ENCODE measurements around the gene TGM5. TPM values are rescaled to one million over a fixed set of nuclear protein-coding genes. Genes with fewer than 3 reads are reported as not detected.
"Not testable (repeated sequence)": the region's sequence is repeated elsewhere in the genome, so short reads cannot be mapped to it uniquely, and the experiment has no call there.

The TGM5 gene
- total and polyA plus RNA-seq, 7 experiments from 2014 or later = 0.27 TPM; not detected in 6

DNA sequence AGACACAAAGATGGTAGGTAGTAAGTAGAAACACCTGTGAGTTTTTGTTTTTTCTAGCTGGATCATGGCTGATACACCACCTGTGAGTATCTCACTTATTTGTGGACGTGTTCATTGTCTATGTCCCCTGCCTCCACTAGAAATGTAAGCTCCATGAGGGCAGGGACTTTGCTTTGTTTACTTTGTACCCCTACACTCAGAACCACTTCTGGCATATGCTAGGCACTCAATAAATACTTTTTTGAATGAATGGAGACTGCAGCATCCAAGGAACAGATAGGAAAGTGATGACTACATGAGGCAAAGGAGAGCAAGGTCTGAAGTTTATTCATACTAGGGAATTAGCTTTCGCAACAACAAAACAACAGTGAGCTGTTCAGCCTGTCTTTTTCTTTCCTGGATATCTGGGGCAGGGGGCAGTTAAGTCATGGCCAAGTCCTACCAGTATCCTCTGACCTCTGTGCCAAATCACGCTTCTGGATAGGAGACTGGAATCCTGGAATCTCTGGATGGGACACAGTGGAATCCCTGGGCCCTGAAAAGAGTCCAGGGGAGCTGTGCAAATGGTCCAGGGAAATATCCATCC, 34.3 kb downstream of the TGM5 start:
- no peaks in the 10 kb centered on the region for H3K36me3 Mint-ChIP-seq
- H3K4me3 Mint-ChIP-seq = no peak overlapping the region
- no peak for ATAC-seq
- Histone ChIP-seq H3K9me3 (ENCODE audit: control insufficient read depth in 2 of 3, low read length in 3 of 3) (no peaks in the 10 kb centered on the region), H3K27ac (ENCODE audit: low read depth, low read length) (no peak overlapping the region), H3K4me3 (ENCODE audit: low read length) (no peak overlapping the region), H3K36me3 (ENCODE audit: control insufficient read depth in 2 of 3, insufficient read depth in 3 of 3, low read length in 3 of 3) (no peaks in the 10 kb centered on the region), H3K27me3 (ENCODE audit: control insufficient read depth in 2 of 2, insufficient read depth in 2 of 2, low read length in 2 of 2) (no peaks in the 10 kb centered on the region), H3K4me1 (ENCODE audit: control insufficient read depth in 2 of 2, insufficient read depth in 2 of 2, low read length in 2 of 2) (no peaks in the 10 kb centered on the region)
- H3K4me1 Mint-ChIP-seq = peaks cover 0 to 5% (median 0%) of the 10 kb centered on the region in 7 donors
- ChIA-PET POLR2A (no interaction called here), CTCF (interaction anchor here (1.5 kb wide), 1 partner anchor 11 kb away, joined by 4 read pairs; no protein-coding TSS in a partner anchor)
- no peak overlapping the region for H3K27ac Mint-ChIP-seq
- DNase-seq = no peak
- intact Hi-C loops (cut with micrococcal nuclease) = no loop called here
- H3K9me3 Mint-ChIP-seq = no peaks in the 10 kb centered on the region
- H3K27me3 Mint-ChIP-seq = peaks cover 0 to 12% (median 7%) of the 10 kb centered on the region in 5 donors

- DNase-seq = no peak
- Mint-ChIP-seq H3K4me3 (no peak overlapping the region), H3K27me3 (peaks cover 5 to 16% (median 9%) of the 10 kb centered on the region in 5 donors), H3K27ac (no peak overlapping the region), H3K36me3 (no peaks in the 10 kb centered on the region), H3K4me1 (peaks cover 0 to 9% (median 4%) of the 10 kb centered on the region in 7 donors), H3K9me3 (peaks cover 0 to 1% (median 0%) of the 10 kb centered on the region in 11 donors)
- Histone ChIP-seq H3K9me3 (ENCODE audit: control insufficient read depth in 2 of 3, low read length in 3 of 3) (no peaks in the 10 kb centered on the region), H3K27ac (ENCODE audit: low read depth, low read length) (no peak overlapping the region), H3K4me3 (ENCODE audit: low read length) (no peak overlapping the region), H3K4me1 (ENCODE audit: control insufficient read depth in 2 of 2, insufficient read depth in 2 of 2, low read length in 2 of 2) (no peaks in the 10 kb centered on the region), H3K36me3 (ENCODE audit: control insufficient read depth in 2 of 3, insufficient read depth in 3 of 3, low read length in 3 of 3) (no peaks in the 10 kb centered on the region), H3K27me3 (ENCODE audit: control insufficient read depth in 2 of 2, insufficient read depth in 2 of 2, low read length in 2 of 2) (no peaks in the 10 kb centered on the region)
- POLR2A ChIA-PET = no interaction called here
- intact Hi-C loops (cut with micrococcal nuclease) = no loop called here
- no peak for ATAC-seq
- CTCF ChIA-PET = interaction anchor here (1.5 to 3.6 kb wide), 2 partner anchors 13 to 55 kb away, joined by 4 to 17 read pairs; no protein-coding TSS in a partner anchor
Measured at GRCh38 chr15:43230640-43231115, 36.0 kb downstream of the TGM5 start.

- Histone ChIP-seq H3K27me3 (ENCODE audit: control insufficient read depth in 2 of 2, insufficient read depth in 2 of 2, low read length in 2 of 2) (no peaks in the 10 kb centered on the region), H3K9me3 (ENCODE audit: control insufficient read depth in 2 of 3, low read length in 3 of 3) (no peaks in the 10 kb centered on the region), H3K36me3 (ENCODE audit: control insufficient read depth in 2 of 3, insufficient read depth in 3 of 3, low read length in 3 of 3) (no peaks in the 10 kb centered on the region), H3K4me1 (ENCODE audit: control insufficient read depth in 2 of 2, insufficient read depth in 2 of 2, low read length in 2 of 2) (no peaks in the 10 kb centered on the region), H3K27ac (ENCODE audit: low read depth, low read length) (no peak overlapping the region), H3K4me3 (ENCODE audit: low read length) (no peak overlapping the region)
- no peak for DNase-seq
- no peak for ATAC-seq
- Mint-ChIP-seq H3K27me3 (peaks cover 7 to 17% (median 11%) of the 10 kb centered on the region in 5 donors), H3K4me3 (no peak overlapping the region), H3K36me3 (no peaks in the 10 kb centered on the region), H3K4me1 (peaks cover 1 to 11% (median 8%) of the 10 kb centered on the region in 7 donors), H3K27ac (no peak overlapping the region), H3K9me3 (peaks cover 0 to 1% (median 0%) of the 10 kb centered on the region in 11 donors)
- POLR2A ChIA-PET = no interaction called here
- CTCF ChIA-PET = interaction anchor here (1.1 to 3.6 kb wide), 2 partner anchors 13 to 55 kb away, joined by 3 to 17 read pairs; no protein-coding TSS in a partner anchor
- intact Hi-C loops (cut with micrococcal nuclease) = loop anchor here in 1 of 2 donors (10.0 kb wide), 1 partner anchor 285 kb away; the partner anchor contains the start of gene MAP1A
Measured at GRCh38 chr15:43229977-43230376, 36.8 kb downstream of the TGM5 start.

DNA sequence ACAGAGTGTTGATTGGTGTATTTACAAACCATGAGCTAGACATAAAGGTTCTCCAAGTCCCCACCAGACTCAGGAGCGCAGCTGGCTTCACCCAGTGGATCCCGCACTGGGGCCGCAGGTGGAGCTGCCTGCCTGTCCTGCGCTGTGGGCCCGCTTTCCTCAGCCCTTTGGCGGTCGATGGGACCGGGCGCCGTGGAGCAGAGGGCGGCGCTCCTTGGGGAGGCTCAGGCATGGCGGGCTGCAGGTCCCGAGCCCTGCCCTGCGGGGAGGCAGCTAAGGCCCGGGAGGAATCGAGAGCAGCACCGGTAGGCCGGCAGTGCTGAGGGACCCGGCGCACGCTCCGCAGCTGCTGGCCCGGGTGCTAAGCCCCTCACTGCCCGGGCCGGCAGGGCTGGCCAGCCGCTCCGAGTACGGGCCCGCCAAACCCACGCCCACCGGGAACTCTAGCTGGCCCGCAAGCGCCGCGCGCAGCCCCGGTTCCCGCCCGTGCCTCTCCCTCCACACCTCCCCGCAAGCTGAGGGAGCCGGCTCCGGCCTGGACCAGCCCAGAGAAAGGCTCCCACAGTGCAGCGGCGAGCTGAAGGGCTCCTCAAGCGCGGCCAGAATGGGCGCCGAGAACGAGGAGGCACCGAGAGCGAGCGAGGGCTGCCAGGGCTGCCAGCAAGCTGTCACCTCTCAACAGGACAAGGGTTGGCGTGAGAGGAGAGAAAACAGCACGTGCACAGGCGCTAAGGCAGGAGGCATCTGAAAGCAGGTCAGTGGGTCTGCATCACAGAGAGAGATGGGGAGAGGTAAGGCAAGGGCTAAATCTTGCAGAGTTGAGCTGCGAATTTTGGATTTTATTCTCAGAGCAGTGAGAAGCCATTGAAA, 40.1 kb downstream of the TGM5 start:
- DNase-seq (no peak), ATAC-seq (no peak)
- H3K4me1 ChIP-seq (ENCODE audit: control insufficient read depth in 2 of 2, insufficient read depth in 2 of 2, low read length in 2 of 2) = no peaks in the 10 kb centered on the region
- ChIA-PET CTCF (interaction anchor here (1.1 to 3.5 kb wide), 5 partner anchors 11 to 59 kb away, joined by 3 to 49 read pairs (median 4); no protein-coding TSS in a partner anchor), POLR2A (no interaction called here)
- Mint-ChIP-seq H3K36me3 (no peaks in the 10 kb centered on the region), H3K9me3 (peaks cover 0 to 1% (median 0%) of the 10 kb centered on the region in 11 donors), H3K27ac (no peak overlapping the region), H3K4me3 (no peak overlapping the region), H3K4me1 (peaks cover 1 to 9% (median 7%) of the 10 kb centered on the region in 7 donors), H3K27me3 (peaks cover 4 to 16% (median 7%) of the 10 kb centered on the region in 5 donors)
- H3K27me3 ChIP-seq (ENCODE audit: control insufficient read depth in 2 of 2, insufficient read depth in 2 of 2, low read length in 2 of 2) = no peaks in the 10 kb centered on the region
- no peak overlapping the region for H3K27ac ChIP-seq (ENCODE audit: low read depth, low read length)
- H3K36me3 ChIP-seq (ENCODE audit: control insufficient read depth in 2 of 3, insufficient read depth in 3 of 3, low read length in 3 of 3) = no peaks in the 10 kb centered on the region
- no peak overlapping the region for H3K4me3 ChIP-seq (ENCODE audit: low read length)
- intact Hi-C loops (cut with micrococcal nuclease) = loop anchor here in 1 of 2 donors (10.0 kb wide), 1 partner anchor 288 kb away; the partner anchor contains the start of gene MAP1A
- no peaks in the 10 kb centered on the region for H3K9me3 ChIP-seq (ENCODE audit: control insufficient read depth in 2 of 3, low read length in 3 of 3)

- not testable (repeated sequence) for ATAC-seq; H3K4me1 Mint-ChIP-seq; H3K4me3 ChIP-seq (ENCODE audit: low read length); H3K27ac Mint-ChIP-seq; H3K9me3 ChIP-seq (ENCODE audit: control insufficient read depth in 2 of 3, low read length in 3 of 3); H3K27me3 ChIP-seq (ENCODE audit: control insufficient read depth in 2 of 2, insufficient read depth in 2 of 2, low read length in 2 of 2); H3K4me1 ChIP-seq (ENCODE audit: control insufficient read depth in 2 of 2, insufficient read depth in 2 of 2, low read length in 2 of 2); H3K27ac ChIP-seq (ENCODE audit: low read depth, low read length); DNase-seq; H3K36me3 Mint-ChIP-seq; H3K9me3 Mint-ChIP-seq; H3K36me3 ChIP-seq (ENCODE audit: control insufficient read depth in 2 of 3, insufficient read depth in 3 of 3, low read length in 3 of 3)
- H3K27me3 Mint-ChIP-seq = peaks cover 4 to 23% (median 11%) of the 10 kb centered on the region in 5 donors
- intact Hi-C loops (cut with micrococcal nuclease) = loop anchor here (1.0 to 10.0 kb wide), 4 partner anchors 39 to 289 kb away; partner anchors contain the start of gene MAP1A (in 1 of the 2)
- peak overlapping the region in 4 of 10 donors; percentile 1 to 62 (median 28) for H3K4me3 Mint-ChIP-seq
- ChIA-PET CTCF (interaction anchor here (0.6 to 3.5 kb wide), 8 partner anchors 9 to 1353 kb away, joined by 3 to 49 read pairs (median 4); no protein-coding TSS in a partner anchor), POLR2A (interaction anchor here (0.7 kb wide), 1 partner anchor 28 kb away, joined by 3 read pairs; no protein-coding TSS in a partner anchor)
Measured at GRCh38 chr15:43225950-43226255, 40.8 kb downstream of the TGM5 start.

DNA sequence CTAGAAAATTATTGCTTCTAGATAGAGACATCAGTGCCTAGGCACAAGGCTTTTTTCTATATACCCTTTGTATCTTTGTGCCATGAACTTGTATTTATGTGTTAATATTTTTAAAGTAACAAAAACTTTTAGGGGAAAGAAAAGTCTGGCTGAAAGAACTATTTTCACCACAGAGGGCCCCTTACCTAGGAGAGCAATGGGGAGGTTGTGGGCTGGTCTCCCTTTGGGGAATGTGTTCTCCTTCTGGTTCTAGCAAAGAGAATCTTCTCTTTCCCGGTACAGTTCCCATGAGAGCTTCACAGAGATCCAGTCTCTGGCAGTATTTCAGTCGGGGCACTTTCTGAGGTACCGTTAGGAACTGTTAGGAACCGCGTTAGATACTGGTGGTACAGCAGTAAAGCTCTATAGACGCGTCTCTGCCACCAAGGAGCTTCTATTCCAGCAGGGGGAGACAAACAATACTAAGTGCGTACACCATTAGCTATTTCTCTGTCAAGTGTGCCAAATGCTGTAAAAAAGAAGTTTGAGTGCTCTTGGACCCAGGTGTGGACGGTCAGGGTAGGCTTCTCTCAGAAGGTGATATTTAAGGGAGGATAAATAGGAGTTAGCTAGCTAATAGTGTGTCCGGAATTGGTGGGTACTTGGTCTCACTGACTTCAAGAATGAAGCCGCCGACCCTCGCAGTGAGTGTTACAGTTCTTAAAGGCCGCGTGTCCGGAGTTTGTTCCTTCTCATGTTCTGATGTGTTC, 41.4 kb downstream of the TGM5 start:
- intact Hi-C loops (cut with micrococcal nuclease) = loop anchor here (1.0 to 10.0 kb wide), 4 partner anchors 38 to 289 kb away; partner anchors contain the start of gene MAP1A (in 1 of the 2)
- H3K4me3 Mint-ChIP-seq = peak overlapping the region in 4 of 10 donors; percentile 1 to 62 (median 28)
- Histone ChIP-seq H3K4me1 (ENCODE audit: control insufficient read depth in 2 of 2, insufficient read depth in 2 of 2, low read length in 2 of 2) (no peaks in the 10 kb centered on the region), H3K9me3 (ENCODE audit: control insufficient read depth in 2 of 3, low read length in 3 of 3) (no peaks in the 10 kb centered on the region), H3K4me3 (ENCODE audit: low read length) (no peak overlapping the region), H3K36me3 (ENCODE audit: control insufficient read depth in 2 of 3, insufficient read depth in 3 of 3, low read length in 3 of 3) (no peaks in the 10 kb centered on the region), H3K27ac (ENCODE audit: low read depth, low read length) (no peak overlapping the region), H3K27me3 (ENCODE audit: control insufficient read depth in 2 of 2, insufficient read depth in 2 of 2, low read length in 2 of 2) (no peaks in the 10 kb centered on the region)
- CTCF ChIA-PET = interaction anchor here (0.6 to 3.5 kb wide), 8 partner anchors 9 to 1354 kb away, joined by 3 to 49 read pairs (median 4); no protein-coding TSS in a partner anchor
- POLR2A ChIA-PET = interaction anchor here (0.7 kb wide), 1 partner anchor 29 kb away, joined by 3 read pairs; no protein-coding TSS in a partner anchor
- no peaks in the 10 kb centered on the region for H3K36me3 Mint-ChIP-seq
- peaks cover 1 to 9% (median 7%) of the 10 kb centered on the region in 7 donors for H3K4me1 Mint-ChIP-seq
- ATAC-seq (peak; percentile 85), DNase-seq (peak in 7 of 9 donors; percentile 29 to 69 (median 56))
- H3K9me3 Mint-ChIP-seq = peaks cover 0 to 1% (median 0%) of the 10 kb centered on the region in 11 donors
- no peak overlapping the region for H3K27ac Mint-ChIP-seq
- peaks cover 5 to 24% (median 11%) of the 10 kb centered on the region in 5 donors for H3K27me3 Mint-ChIP-seq

Data from naive thymus-derived CD4-positive, alpha-beta T cell (primary cell).